Mucosa of gallbladder (tissue), 1 donor: ENCODE measurements around the gene STXBP6. TPM values are rescaled to one million over a fixed set of nuclear protein-coding genes. Genes with fewer than 3 reads are reported as not detected.

ENCODE experiments used
- DNase-seq: peaks from one replicate; pipeline ENCODE4 v3.0.0-alpha.2; 2020; ENCODE audit warnings: low spot score
- total RNA-seq: library from RNA; stranded (reverse); gene quantifications from one replicate; pipeline ENCODE4 v1.2.1, GENCODE V29; 2021
- donor health status: DM: no; HTN: no; CAD: no.

The STXBP6 gene
- total RNA-seq, 1 donor from 2014 or later, result 31.1 TPM

DNA sequence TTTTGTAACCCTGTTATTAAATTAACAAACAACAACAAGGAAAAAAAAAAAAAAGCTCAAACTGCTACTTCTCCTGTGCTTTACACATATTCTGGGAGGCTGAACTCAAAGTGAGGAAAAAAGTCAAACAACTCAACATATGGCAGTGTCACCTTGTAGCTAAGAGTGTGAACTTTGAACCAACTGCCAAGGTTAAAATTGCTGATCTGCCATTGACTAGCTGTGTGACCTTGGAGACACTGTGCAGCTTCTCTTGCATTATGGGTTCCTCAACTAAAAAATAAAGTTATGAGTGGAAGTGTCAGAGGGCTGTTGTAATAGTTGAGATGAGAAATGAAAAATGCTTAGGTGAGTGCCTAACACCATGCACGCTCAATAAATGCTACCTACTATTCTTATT lies 34.2 kb downstream of the STXBP6 start:
- DNase-seq, result no peak

DNA sequence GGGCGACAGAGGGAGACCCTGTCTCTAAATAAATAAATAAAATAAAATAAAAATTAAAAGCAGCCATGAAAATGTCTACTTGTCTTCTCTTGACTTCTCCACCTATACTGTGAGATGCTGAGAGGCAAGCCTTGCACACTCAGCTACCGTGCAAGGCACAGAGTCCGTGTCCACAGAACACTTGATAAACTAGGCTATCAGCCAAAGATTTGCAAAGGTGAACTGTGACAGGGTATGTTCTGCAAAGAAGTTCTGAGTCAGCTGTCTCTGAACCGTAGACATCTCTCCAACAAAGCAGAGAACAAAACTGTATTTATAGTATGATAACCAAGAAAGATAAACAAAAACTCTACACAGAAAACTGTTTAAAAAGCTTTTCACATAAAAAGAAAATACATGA lies 35.5 kb downstream of the STXBP6 start:
- DNase-seq, result peak; percentile 44

DNA sequence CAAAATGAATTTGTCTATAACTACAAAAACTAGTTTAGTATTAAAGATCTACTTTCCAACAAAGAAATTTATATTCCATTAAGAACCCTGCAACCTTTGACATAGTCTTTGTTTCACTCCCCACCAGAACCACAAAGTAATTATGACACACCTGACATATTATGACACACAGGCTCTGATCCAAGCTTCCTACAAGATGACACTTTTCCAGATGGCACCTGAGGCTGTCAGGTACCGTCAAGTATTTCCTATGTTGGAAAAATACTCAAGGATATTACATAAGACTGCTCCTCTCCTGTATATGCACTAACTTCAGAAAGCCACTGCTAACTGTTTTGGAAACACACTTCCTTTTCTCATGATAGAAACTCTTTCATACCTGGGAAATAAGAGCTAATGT lies 38.9 kb downstream of the STXBP6 start:
- DNase-seq, result no peak

DNA sequence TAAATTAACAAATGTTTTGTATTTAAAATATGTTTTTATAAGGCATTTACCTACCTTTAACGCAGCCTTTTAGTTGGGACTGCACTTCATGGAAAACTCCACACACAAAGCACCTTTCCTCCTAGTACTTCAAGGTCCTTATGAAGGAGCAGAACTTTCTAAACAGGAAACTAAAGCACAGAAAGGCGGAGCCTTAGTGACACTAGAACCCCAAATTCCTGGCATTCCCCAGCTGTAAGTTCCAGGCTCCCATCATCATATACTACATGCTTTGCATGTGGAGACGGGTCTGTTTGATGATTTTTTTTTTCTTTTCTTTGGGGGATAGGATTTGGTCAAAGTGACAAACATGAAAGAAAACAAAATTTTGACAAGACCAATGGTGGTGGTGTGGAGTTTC lies 39.5 kb downstream of the STXBP6 start:
- DNase-seq, result no peak

DNA sequence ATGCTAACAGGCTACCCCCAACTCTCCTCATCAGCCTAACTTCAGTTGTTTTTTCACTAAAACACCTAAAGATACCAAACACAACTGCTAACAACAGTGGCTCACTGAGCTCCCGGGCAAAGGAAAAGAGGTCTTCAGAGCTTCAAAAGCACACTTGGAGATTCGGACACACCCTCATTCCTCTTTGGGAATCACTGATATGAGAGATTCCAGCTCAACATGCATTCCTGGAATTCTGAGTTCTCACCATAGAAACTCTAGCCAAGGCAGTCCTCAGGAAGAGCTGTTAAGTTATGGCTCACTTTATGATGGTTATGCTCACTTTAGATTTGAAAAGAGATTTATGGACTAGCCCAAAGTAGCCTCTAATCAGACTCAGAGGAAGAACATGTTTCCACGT lies 40.1 kb downstream of the STXBP6 start:
- no peak for DNase-seq

DNA sequence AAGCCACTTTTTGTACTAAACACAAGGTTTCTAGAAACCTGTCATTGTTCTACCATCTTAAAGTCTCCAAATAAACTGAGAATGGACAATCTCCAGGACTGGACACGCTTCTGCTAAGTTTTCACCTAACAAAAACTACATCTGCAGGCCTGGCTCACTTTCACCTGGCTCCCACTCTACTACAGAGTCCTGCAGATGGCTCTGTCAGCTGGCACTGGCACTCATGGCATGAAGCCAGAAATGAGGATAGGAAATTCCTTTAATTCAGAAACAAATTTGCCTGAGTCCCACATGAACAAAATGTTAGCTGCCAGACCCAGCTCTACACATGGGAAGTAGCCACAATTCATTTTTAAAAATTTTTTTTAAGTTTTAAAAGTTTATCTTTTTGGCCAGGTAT lies 42.1 kb downstream of the STXBP6 start:
- no peak for DNase-seq

DNA sequence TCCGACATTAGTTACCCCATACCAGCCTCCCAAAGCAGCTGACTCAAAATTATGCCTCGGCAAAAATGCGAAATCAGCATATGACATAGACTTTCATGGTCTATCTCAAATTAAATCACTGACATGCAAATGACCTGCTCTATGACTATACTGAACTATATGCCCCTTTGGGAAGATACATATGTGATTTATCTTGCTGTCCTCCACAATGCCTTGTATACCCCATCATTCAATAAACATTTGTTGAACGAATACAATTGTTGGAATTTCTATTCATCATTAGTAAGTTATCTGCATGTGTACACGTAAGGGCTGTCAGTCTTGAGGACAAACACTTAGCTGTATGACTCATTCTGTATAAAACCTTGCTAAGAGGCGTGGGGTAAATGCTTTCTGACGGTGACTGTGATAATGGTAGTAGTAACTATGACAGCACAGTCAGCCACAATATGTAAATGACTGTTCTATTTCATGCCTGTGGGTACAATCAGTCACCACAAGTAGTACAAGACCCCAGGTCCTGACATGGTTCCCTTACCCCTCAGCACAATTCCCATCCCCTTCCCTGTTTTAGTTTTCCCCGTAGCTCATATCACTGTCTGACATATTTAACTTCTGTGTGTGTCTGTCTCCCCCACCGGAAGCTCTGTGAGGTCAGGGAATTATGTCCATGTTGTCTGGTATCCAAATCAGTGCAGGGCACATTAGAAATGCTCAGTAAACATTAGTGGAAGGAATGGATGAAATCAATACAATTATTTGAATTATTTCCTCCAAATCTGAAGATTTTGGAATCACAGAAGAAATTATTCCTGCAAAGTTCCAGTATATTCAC lies 42.8 kb downstream of the STXBP6 start:
- DNase-seq, result no peak

DNA sequence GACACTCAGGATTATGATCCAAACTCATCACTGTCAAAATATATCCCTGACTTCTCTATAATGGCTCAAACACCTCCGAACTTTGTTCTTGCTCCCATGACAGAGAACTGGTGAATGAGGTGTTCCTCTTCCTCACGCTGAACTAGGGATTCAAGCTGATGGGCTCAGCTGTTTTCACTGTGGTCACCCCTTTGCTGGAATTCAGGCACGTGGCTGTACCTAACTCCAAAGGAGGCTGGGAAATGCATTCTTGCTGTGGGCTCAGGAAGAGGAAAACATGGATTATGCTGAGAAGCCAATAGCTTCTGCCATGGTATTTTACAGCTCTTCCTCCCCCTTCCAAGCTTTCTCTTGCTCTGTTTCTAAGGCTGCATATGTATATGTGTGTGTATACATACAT lies 43.9 kb downstream of the STXBP6 start:
- DNase-seq, result no peak

DNA sequence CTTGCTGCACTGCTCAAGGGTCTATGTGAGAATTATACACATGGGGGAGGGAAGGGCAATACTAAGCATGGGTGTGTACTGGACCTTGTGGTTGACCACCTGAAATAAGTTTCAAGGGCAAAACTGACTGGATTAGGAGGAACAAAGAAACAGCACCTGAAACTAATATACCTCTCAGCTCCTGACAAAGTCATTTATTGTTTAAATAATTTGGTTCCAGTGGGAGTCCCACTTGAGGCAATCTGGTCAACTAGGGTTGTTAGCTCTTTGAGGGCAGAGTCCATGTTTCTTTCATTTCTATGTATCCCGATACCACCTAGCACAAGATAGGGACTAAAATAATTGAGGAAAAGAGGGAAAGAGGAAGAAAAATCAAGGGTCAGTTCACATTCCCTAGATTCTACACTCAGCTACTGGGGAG lies 45.5 kb downstream of the STXBP6 start:
- DNase-seq, result no peak

DNA sequence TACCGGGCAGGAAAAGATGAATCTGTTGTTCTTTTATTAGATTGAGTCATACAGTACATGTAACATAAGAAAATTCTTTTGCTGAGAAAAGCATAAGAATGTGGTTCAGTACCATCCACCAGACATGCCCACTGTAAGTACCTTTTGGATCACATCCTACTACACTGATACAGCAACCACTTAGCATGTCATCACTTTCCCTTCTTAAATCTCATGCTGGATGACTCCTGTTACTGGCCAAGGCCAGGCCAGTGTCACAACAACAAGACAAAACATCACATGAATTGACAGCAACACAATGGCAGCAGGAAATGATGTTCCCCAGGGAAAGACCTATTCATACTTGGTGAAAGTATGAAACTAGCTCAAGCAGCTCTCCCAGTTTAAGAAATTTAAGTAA lies 46.4 kb downstream of the STXBP6 start:
- no peak for DNase-seq

DNA sequence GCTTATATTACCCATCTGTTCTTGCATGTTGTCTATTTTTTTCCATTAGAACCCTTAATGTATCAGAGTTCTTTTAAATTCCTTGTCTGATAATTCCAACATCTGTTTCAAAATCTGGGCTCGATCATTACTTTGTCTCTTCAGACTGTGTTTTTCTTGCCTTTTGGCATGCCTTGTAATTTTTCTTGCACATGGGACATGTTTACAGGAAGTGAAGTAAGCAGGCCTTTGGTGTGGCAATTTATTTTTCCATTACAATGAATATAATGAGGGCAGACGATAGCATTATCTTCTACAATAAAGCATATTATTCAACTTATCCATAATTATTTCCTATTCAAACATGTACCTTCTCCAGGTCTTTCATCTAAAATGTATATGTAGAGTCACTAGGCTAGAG lies 48.3 kb downstream of the STXBP6 start:
- DNase-seq, result no peak

DNA sequence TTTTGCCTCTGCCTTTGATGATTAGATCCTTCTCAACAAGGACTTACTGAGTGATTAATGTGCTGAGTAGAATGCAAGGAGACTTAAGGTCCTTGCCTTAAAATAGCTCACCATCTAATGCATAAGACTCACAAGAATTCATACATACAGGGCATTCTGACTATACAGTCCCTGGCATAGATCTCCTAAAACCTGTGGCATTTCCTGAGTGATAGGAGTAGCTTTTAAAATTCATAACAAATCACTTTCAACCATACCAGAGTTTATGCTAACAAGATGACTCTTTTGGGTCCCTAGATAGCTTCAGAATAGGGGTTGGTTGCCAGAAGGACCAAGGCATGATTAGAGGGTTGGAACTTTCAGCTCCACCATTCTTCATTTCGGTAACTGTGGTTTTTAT lies 48.8 kb downstream of the STXBP6 start:
- no peak for DNase-seq

DNA sequence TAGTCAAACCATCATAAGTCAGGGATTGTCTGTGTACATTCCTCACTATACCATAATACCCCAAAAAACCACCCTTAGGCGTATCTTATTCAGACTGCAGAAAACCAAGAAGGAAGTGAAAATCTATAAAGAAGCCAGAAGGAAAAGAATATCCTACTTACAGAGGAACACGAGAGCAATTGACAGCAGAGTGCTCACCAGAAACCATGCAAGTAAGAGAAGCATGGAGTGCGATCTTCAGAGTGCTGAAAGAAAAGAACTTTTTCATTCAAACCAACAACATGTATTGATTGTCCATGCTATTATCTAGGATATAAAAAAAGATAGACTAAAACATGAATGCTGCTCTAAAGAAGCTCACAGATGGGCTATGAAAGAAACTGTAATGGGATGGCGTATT lies 50.8 kb downstream of the STXBP6 start:
- no peak for DNase-seq

DNA sequence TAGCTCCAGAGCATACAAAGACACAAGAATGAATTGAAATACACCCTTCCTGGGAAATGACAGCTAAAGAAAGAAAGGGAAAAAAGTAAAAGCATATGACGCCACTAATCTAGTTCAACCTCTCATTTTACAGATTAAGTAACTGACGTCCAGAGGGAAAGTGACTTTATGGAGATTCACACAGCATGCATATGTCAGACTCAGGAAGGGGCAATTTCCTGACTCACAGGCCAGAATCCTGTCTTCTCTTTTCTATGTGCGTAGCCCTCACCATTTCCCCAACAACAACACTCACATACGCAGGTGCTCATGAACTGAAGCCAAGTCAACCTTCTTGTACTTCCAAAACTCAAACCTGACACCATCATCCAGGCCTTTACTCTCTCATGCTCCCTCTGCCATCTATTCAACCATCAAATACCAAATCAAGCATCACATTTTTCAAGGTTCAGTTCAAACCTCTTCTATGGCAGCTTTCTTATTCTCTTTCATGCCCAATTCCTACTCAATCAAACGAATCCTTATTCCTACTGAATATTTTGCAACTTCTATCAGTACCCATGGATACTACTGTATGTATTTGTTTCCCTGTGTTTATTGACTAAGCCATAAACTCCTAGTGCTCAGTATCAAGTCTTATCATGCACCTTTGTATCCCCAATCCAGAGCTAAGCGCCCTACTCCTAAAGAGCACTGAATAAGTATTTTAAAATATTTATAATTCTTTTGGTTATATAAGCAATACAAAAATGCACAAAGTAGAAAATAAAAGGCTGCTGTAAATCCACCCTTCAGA lies 52.8 kb downstream of the STXBP6 start:
- no peak for DNase-seq

DNA sequence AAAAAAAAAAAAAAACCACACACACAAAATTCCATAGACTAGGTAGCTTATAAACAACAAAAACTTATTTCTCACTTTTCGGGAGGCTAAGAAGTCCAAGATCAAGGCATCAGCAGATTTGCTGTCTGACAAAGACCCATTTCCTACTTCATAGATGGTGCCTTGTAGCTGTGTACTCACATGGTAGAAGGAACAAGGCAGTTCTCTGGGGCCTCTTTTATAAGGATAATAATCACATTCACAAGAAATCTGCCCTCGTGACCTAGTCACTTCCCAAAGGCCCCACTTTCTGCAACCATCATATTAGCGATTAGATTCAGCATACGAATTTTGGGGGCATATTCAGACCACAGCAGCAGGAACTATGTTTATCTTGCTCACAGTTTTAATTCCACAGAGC lies 54.9 kb downstream of the STXBP6 start:
- DNase-seq, result no peak

DNA sequence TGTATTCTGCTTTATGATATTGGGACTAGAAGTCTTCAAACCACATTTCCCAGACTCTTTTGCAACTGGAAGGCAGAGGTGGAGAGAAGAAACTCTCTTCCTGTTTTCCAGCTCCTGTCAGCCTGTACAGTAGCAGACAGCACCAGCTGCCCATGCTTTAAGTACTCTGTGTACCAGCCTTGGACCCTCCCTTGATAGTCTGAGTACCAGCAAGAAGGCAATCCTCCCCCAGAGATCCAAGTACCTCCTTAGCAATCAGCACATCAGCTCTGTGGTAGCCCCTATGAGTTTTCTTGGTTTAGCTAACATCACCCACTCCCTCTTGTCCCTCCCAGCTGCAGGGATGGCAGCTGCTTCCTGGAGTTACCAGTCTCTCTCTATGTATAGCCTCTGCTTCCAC lies 56.3 kb downstream of the STXBP6 start:
- DNase-seq, result no peak

DNA sequence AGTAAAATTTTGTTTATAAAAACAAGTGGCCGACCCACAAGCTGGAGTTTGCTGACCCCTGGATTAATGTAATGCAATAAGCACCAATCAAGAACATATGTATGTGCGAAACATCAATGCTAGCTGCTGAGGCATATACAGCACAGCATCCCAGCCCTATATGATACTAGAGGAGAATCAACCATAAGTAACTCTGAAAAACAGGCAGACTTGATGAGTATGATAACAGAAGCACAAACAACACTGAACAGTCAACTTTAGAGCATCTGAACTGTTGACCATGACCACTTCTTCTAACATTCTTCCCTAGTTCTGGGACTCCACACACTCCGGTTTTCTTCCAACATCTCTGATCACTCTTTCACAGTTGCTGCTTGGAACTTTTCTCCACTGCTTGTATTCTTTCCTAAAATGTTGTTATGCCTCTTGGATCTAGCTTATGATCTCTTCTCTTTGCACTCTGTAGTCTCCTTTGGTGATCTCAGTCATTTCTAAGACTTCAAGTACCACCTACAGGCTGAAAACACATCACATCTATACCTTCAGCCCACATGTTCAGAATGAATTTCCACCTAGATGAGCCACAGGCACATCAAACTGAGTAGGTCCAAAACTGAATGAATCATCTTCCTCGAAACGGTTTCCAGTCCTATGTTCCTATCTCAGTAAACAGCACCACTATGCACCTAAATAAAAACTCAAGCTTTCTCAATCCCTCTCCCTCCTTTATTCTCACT lies 57.2 kb downstream of the STXBP6 start:
- DNase-seq, result no peak

DNA sequence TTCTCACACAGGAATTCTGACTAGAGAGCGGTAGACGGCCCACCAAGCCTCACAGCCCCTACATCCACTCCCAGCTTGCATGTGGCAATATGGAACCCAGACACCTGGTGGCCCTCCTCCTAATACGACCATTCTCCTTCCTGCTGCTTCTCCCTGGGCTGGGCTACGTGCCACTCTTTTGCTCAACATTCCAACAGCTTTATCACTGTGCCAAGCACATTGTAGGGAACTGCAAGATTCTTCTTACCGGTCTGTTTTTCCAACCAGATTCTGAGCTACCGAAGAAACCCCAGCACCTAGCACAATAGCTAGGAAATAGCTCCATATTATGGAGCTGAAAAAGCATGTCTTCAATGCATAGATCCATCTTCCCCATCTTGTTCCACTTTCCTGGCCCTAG lies 58.1 kb downstream of the STXBP6 start:
- no peak for DNase-seq

DNA sequence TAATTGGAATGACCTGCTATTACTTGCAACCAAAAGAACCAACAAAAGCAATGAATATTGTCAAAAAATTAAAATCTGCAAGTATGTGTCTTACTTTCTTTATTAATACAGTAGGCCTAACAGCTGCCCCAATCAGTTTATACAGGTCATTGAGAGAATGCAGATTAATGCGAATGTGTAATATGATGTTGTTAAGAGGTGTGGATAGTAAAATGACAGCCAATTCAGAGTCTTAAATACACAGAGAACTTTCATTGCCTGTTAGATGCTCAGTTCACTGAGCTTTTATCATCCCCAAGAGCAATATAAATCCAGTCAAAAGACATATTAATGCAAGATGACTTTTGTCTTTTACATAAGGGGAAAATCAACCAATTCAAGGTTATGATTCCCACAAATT lies 58.7 kb downstream of the STXBP6 start:
- no peak for DNase-seq

DNA sequence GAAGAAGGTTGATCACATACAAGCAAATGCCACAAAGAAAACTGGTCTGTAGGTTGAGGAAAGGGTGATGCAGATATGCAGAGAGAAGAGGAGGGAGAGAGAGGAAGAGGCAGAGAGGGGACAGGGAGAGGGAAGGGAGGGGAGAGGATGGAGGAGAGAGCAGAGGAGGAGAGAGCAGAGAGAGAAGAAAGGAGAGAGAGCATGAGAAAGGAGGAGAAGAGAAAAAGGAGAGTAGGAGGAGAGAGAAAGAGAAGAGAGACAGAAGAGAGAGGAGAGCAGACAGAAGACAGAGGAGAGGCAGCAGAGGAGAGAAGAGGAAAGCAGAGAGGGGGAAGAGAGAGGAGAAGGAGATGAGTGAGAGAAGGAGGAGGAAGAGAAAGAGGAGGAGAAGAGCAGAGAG lies 59.2 kb downstream of the STXBP6 start:
- no peak for DNase-seq

DNA sequence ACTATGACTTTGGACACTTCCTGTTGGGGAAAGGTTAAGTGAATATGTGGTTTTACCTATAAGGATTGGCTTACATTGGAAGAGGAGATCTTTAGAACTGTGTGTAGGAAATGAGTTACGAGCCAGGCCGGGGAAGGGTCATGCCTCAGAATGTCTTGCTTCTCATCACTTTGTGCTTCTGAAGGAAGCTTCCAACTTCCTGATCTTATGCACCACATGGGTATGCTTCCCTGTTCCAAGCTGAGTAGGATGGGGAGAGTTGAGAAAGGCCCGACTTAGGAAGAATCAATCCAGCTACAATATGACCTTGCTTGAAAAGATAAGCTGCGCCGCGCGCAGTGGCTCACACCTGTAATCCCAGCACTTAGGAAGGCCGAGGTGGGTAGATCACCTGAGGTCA lies 59.9 kb downstream of the STXBP6 start:
- no peak for DNase-seq

DNA sequence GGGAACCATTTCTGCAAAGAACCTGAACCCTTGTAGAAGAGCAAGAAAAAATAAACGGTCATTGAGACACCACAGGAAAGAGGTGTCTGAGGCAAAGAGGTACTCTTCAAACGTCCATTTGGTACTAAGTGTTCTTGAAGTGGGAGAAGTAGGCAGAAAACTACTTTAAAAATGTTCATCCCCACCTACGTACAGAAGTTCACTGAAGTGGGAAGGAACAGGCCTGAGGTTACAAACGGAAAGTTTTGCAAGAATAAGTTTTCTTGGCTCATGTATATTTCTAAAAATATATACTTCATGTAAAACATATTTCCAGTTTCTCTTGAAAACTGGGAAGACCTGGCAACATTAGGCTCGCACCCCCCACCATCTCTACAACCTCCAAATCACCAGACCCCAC lies 61.2 kb downstream of the STXBP6 start:
- DNase-seq, result no peak
